Measurements from ENCODE around the gene RSPH6A.
A peak's percentile ranks its signal among the peaks of the same experiment; 100 is the strongest.
"Not testable (repeated sequence)": the region's sequence is repeated elsewhere in the genome, so short reads cannot be mapped to it uniquely, and the experiment has no call there.

The RSPH6A gene

DNA sequence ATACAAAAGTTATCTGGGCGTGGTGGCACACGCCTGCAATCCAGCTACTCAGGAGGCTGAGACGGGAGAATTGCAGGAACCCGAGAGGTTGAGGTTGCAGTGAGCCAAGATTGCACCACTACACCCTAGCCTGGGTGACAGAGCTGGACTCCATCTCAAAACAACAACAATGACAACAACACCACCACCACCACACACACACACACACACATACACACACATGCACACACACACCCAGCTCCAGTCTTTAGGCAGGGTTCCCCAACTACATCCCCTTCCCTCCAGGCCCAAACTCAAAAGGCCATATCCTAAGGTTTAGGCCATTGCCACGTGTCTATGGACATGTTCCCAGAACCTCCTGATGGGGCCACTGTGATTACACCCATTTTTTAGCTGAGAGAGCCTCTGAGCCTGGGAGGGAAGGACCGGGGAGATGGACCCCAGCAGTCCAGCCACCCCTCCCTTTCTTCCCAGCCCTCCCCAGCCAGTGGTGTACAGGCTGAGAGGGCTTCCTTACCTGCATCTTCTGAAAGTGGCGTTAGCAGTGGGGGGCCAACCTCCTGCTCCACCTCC lies 13.4 kb downstream of the RSPH6A start:
- DNase-seq (ENCODE audit: low read depth in 2 of 2) = no peak

DNA sequence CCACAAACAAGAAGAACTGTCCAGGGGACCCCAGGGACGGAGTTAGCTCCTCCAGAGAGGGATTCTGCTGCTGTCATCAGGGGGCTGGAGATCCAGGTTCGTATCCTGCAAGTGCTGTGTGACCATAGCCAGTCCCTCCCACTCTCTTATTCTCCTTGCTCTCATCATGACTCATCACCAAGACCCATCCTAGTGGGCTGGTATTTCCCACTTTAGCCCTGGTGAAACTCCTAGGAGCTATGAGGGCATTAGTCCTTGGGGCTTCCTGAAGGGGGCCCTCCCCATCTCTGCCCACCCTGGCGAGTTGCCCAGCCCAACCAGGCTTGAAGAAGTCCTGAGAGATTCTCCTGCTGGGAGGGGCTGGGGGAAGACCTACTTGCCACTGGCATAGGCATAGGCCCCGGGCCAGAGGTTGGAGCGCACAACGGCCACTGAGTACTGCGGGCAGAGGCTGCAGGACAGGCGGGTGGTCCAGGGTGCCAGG lies 15.0 kb downstream of the RSPH6A start:
- DNase-seq (ENCODE audit: low read depth in 2 of 2) = no peak

DNA sequence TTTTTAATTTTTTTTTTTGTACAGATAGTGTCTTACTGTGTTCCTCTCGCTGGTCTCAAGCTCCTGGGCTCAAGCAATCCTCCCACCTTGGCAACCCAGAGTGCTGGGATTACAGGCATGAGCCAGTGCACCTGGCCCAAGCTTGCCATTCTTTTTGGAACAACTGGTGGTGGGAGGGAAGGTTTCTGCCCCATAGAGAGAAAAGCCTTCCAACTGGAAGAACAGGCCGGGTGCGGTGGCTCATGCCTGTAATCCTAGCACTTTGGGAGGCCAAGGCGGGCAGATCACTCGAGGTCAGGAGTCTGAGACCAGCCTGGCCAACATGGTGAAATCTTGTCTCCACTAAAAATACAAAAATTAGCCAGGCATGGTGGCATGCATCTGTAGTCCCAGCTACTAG lies 15.6 kb downstream of the RSPH6A start:
- not testable (repeated sequence) for DNase-seq (ENCODE audit: low read depth in 2 of 2)

DNA sequence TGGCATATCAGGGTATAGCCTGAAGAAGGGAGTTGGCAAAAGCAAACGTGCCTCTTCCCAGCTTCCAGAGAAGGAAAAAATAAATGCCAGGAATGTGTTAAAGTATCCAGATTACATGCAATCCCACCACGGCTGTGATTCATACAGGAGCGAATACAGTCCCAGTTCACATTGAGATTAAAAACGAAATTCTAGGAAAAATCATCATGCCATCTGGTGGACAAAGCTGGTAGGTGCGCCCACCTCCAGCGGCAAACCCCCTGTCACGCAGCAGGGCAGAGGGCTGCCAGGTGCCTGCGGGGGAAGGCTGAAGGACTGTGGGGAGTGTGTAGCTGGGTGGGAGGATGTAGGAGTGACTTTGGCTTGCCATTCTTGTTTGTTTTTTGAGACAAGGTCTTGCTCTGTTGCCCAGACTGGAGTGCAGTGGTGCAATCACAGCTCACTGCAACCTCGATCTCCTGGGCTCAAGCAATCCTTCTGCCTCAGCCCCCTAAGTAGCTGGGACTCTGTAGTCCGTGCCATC lies 16.1 kb downstream of the RSPH6A start:
- DNase-seq (ENCODE audit: low read depth in 2 of 2) = peak; percentile 49 to 55

DNA sequence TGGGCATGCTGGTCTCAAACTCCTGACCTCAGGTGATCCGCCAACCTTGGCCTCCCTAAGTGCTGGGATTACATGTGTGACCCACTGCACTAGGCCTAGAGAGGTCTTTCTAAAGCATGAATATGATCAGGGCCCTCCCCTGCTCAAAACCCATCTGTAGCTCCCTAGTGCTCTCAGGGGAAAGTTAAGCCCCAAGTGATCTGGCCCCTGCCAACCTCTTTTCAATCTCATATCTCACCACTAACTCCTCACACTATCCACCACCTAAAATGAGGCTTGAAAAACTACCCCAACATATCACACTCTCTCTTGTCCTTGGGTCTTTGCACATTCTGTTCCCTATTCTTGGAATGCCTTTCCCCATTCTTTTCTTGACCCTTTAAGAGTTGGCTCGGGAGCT lies 20.5 kb downstream of the RSPH6A start:
- DNase-seq (ENCODE audit: low read depth in 2 of 2) = no peak

DNA sequence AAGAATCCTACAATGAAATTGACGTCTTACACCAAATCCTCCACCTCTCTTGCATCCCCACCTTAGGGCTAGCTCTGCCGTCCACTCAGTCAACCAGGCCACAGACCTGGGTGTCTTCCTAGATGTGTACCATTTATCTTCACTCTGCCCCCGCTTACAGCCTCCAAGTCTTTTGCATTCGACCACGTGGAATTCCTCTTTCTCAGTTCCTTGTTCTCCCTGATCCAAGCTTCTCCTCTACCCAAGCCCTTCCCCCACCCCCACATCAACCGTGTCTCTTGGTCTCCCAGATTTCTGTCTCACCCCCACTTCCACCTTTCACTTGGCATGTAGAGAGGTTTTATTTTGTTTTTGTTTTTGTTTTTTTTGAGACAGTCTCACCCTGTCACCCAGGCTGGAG lies 21.2 kb downstream of the RSPH6A start:
- DNase-seq (ENCODE audit: low read depth in 2 of 2) = no peak

DNA sequence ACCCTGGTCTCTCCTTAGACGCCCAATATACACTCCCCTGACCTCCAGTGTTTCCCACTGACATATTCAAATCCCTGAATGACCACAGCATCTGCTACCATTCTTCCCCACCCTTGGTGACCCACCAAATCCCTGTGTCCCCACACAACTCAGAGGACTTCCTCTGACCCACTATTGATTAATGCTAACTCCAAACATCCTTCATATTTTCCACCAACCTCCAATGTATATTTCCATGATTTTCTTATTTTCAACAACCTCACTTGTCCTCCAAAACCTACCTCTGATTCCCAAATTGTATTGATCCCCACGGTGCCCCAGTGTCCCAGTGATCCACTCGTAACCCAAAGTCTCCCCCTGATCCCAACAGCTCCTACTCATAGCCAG lies 21.9 kb downstream of the RSPH6A start:
- DNase-seq (ENCODE audit: low read depth in 2 of 2) = no peak

DNA sequence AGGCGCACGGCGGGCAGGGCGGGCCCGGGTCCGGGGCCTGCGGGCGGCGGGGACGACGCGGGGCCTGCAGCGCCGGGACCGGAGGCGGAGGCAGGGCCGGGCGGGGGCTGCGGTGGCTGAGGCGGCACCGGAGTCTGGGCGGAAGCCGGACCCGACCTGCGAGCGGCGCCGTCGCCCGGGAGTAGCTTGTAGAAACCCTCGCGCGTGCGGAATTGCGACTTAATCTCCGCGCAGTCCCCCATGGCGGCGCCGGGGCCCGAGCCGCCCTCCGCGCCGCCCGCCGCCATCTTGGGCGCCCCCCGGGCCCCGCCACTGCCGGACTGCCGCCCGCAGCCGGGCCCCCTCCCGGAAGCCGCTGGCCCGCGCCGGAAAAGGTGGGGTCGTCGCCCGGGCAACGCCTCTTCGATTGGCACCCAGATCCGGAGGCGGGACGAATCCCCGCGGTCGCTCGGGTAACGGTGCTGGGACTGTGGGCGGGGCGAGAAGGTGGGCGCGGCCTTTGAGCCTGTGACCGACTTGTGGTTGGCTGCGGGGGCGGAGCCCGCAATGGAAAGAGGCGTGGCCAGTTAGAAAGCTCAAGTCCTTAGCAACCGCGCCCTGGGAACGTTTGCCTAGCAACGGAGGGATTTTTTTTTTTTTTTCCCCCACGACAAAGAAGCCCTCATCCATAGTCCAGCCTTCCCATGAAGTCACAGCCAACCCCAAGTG lies 22.5 kb downstream of the RSPH6A start, which contains the start of gene DMWD:
DMWD (minus strand) TSS at position 376 of the 708 bp plus-strand sequence; CDS start at position 287, 89 bp downstream.
- DNase-seq (ENCODE audit: low read depth in 2 of 2) = peak; percentile 100

DNA sequence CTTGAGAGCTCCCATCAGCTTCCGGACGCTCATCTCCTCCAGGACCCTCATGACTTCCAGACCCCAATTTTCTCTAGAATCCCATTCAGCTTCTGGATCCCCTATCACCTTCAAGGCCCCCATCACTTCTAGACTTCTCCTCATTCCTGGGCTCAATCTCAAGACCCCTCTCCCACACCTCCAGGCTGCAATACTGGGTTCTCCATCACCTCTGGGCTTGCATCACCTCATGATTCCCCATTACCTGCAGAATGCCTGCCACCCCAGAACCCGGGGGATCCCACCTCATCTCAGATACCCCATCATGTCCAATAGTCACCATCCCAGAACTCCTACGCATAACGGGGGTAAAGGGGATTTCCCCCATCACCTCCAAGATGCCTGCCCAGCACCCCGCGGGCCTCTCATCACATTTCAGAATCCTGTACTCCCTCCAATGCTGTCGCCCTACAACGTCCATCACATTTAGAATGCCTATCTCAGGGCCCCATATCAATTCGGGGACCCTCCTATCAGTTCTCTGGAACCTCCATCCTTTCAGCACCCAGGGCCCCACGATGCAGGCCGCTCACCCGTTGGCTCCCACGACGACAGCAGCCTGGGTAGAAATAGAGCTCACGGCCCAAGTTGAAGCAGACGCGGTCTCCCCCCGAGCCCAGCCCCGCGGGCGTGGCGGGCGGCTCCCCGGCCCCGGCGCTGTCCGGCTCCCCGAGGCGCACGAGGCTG lies 23.2 kb downstream of the RSPH6A start:
- no peak for DNase-seq (ENCODE audit: low read depth in 2 of 2)

DNA sequence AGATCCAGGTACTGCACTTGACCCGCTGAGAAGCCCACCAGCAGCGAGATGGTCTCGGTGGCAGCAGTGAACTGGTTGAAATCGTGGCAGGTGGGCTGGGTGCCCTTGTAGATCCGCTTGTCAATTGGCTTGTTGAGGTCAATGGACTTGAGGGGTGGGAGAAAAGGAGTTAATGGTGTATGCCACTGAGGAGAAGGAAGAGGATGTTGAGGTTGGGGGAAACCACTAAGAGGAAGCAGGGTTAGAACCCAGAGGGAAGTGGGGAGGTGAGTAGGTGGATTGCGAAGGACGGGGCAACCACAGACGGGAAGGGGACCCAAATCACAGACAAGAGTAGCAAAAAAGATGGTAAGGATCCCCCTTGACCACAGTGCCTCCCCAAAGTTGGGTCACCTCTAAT lies 24.2 kb downstream of the RSPH6A start:
- no peak for DNase-seq (ENCODE audit: low read depth in 2 of 2)

DNA sequence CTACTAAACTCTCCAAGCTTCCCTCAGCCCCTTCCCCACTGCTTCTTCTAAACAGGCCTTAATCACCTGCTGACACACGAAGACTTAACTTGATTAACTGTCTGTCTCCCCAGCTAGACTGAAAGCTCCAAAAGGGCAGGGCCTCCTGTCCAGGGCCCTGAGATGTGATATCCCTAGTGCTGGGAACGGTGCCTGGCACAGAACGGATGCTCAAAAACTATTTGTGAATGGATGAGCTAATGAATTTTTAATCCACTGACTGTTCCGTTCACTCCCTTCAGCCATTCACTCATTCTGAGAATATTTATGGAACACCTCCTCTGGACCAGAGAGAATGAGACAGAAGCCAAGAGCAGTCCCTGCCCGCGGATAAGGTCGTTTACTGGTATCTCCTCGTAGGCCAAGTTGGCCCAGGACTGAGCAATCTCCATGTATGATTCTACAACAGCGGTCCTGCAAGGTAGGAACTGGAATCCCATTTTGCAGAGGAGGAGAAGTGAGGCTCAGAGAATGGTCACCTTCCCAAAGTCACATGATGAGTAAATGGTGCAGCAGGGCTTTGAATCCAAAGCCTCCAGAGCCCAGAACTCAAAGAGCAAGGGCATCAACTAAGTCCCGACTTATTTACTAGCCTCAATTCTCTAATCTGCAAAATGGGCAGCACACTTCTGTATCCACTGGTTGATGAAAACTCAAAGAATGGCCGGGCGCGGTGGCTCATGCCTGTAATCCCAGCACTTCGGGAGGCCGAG lies 25.9 kb downstream of the RSPH6A start:
- DNase-seq (ENCODE audit: low read depth in 2 of 2) = no peak

DNA sequence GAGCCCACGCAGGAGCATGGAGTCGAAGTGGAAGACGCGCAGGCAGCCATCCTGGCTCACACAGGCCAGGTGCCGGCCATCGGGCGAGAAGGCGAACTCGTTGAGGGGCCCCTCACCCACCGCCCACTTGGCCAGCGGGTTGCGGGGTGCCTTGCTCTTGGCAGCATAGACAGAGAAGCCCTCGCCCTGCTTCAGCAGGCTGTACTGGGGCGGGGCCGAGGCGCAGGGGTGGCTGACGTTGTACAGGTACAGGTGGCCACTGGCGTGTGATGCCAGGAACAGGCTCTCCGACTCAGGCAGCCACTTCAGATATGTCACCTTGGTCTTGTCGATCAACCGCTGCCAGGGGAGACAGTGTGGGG lies 28.6 kb downstream of the RSPH6A start:
- no peak for DNase-seq (ENCODE audit: low read depth in 2 of 2)

DNA sequence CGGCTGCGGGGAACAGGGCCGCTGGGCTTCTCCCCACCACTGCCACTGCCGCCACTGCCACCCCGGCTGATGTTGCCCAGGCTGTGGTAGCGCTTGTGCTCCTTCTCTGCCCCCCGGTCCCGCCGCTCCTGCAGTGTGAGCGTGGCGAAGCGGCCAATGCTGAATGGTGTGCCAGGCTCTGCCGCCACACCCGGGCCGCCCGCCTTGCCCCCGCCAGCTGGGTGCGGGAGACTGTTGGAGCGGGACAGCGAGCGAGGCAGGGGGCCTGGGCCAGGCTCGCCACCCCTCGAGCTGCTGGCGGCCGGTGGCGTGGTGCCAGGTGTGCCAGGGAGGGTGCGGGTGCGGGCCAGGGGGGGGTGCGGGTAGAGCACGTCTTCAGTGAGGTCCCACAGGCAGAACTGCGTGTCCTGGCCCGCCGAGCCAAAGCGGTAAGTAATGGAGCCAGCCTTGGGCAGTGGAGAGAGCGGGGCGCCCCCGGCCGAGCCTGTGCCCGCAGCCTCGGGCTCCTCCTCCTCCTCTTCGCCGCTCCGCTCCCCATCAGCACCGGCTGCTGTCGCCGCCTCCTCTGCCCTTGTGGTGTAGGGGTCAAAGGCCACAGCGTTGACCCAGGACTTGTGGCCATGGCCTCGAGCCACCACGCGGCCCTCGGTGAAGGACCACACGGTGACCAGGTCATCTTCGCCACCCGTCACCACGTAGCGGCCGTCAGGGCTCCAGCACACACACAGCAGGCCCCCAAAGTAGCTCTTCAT lies 29.2 kb downstream of the RSPH6A start:
- no peak for DNase-seq (ENCODE audit: low read depth in 2 of 2)

DNA sequence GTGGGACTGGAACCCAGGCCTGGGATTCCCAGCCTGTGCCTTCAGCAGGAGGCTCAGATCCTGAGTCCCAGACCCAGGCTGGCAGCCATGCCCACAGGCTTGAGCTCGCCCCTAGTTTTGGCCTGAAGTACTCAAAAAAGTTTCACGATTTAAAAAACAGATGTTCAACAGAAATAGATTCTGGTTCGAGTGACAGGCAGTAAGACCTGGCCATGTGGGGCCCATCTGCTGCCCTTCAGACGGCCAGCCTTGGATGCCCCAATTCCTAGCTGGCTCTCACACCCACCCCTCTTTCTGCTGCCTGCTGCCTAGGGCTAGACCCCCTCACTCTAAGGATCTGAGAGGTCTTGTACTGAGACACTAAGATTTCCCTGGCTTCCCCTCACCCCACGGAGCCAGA lies 30.0 kb downstream of the RSPH6A start:
- no peak for DNase-seq (ENCODE audit: low read depth in 2 of 2)

DNA sequence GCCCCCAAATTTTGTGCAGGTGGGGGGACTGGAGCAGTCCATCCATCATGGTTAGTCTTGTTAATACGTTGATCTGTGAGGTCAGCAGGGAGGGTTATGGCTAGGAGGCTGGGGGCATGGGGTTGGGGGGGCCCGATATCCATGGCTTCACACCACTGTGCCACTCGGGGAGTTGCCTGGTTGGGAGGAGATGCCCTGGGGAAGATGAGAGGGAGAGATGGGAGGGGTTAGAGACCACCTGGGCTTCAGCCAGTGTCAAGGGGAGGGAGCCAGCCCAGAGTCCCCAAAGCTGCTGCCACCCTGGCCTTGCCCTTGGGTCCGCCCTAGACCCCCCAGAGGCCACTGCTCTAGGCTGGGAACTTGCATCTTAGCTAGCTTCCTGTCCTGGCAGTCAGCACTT lies 31.0 kb downstream of the RSPH6A start:
- DNase-seq (ENCODE audit: low read depth in 2 of 2) = no peak

DNA sequence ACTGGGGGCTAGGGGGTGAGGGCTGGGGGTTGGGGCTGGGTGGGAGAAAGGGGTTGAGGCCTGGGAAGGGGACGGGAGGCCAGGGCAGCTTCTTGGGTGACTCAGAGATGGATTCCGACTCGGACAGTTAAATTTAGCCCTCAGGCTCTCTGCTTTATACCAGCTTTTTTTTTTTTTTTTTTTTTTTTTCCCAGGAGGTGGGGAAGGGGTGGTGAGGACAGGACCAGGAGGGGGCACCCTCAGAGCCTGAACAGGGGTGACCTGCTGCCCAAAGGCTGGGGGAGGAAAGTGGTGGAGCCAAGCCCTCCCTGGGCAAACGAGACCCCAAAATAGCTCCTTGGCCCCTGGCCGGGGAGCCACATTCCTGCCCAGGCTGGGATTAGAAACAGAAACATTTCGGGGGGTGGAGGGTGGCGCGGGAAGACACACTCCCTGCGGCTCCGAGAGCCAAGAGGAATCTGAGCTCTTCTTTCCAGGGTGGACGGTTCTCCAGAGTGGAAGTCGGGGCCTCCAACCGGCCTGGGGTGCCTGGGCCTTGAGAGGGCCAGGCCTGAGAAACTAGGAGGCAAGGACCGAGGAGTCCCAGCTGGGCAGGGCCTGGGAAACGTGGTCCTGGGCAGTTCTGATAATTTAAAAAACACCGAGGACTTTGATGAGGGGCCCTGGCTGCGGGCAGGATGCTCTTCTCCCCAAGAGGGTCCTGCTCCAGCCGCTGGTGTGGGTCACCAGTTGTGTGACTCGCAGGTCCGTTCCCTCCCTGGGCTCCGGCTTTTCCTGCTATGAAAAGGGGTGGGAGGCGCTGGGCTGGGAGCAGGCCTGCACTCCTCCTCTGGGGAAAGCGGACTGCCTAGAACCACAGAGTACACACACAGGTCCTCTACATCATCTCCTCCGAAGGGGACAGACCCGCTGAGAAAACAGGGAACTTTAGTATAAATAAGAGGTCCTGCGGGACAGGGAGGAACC lies 32.0 kb downstream of the RSPH6A start:
- DNase-seq (ENCODE audit: low read depth in 2 of 2) = no peak

DNA sequence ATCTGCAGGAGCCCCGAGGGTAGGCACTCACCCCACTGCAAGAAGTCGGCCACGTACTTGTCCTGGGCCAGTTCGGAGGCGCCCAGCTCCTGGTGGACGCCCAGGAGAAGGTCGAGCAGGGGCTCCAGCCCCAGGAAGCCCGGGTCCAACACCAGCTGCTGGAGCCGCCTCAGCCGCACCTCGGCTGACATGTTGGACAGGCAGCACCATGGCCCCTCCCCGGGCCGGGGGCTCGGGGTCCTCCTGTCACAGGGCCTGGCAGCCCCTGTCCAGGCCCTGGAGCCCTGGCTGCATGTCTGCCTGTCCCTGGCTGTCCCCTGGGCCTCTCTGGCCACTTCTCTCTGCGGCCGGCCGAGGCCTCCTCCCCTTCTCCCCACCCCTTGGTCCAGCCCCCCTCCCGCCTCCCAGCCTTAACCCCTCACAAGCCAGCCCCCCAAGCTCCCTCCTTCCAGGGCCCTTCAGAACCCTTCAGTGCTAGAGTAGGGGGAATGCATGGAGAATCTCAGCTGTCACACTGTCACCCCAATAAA lies 32.9 kb downstream of the RSPH6A start, which contains the start of gene DMPK:
DMPK (minus strand) TSS at position 329 of the 530 bp plus-strand sequence; CDS start at position 191, 138 bp downstream.
- no peak for DNase-seq (ENCODE audit: low read depth in 2 of 2)

DNA sequence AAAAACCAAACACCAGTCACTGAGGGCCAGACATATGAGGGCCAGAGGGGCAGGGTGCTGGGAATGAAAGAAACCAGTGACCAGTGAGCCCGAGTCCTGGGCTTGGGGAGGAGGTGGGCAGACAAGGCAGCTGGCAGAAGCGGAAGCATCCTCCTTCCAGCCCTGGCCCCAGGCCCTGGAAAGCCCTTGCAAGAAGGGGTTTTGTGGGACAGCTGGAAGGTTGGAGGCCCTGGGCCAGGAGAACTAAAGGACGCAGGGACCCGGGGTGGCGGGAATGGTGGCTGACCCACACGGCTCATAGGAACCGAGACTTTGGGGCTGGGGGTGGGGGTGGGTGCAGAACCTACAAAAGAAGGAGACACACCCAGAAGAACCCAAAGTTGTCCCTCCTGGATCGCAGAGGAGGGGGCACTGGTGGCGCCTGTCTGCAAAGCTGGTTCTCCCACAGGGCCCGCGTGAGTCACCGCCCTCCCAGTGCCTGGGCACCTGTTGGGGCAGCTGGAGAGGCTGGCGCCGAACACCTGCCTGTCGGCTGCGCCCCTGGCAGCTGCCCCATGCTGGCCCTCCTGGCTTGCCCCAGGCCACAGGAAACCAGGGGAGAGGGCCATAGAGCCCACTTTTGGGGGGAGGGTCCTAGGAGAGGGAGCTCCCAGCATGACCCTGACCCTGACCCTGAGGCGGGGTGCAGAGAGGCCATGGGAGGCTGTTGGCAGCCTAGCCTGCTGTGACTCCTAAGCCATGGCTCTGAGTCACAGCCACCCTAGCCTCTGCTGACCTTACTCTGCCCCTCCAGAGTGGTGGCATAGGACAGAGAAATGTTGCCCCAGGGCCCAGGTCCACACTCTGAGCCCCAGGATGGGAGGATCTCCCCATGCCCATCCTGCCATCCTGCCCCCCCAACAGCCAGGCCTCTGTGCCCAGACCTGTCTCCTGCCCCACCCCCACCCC lies 33.6 kb downstream of the RSPH6A start:
- DNase-seq (ENCODE audit: low read depth in 2 of 2) = no peak

Measured in stimulated activated CD4-positive, alpha-beta T cell treated with anti-CD3 and anti-CD28 coated beads, Interleukin-1b, Interleukin-23, amount 100 ng/mL, for 4 hours (primary cell).